Fibroblast of lung (primary cell): ENCODE measurements around the gene EYS.

Experiments
- CTCF ChIP-seq, 2 donors: IDR thresholded peaks in 1 of 2; conservative IDR thresholded peaks in 1 of 2; 1 replicate in 1 of 2; 2 replicates in 1 of 2; pipeline ENCODE4 v1.5.1; 2011 to 2012; ENCODE audit warnings: low read length in 2 of 2, control low read depth in 1 of 2, inconsistent platforms in 1 of 2, low read depth in 1 of 2, mild to moderate bottlenecking in 1 of 2
- EZH2 ChIP-seq: IDR thresholded peaks from 2 replicates; pipeline ENCODE4 v1.5.1; 2012; ENCODE audit warnings: low read length, control low read depth, mild to moderate bottlenecking; ENCODE audit errors: missing control alignments

GRCh38 chr6:65461121-65461520 is 245.9 kb downstream of the EYS start:
- TF ChIP-seq CTCF (conservative IDR thresholded peaks at IDR 0.05 in 1 of 2, IDR thresholded peaks at IDR 0.05 in 1 of 2; ENCODE audit: low read depth in 1 of 2, low read length in 2 of 2), result no peak
- no peak for TF ChIP-seq EZH2
